ENCODE measurements around the gene STAT1. TPM values are rescaled to one million over a fixed set of nuclear protein-coding genes. Genes with fewer than 3 reads are reported as not detected.

STAT1 gene
- total RNA-seq, 1 experiment from 2014 or later: 32.5 TPM

- Histone ChIP-seq H3K27ac (no peak overlapping the region), H3K9me2 (ENCODE audit: insufficient read depth) (no peaks in the 10 kb centered on the region), H2AFZ (no peak overlapping the region), H3F3A (ENCODE audit: insufficient read depth, low read depth) (no peaks in the 10 kb centered on the region; the same call in 1 of the 2 replicates), H3K36me3 (ENCODE audit: low read depth) (no peaks in the 10 kb centered on the region), H3K27me3 (ENCODE audit: insufficient read depth, low read depth) (no peaks in the 10 kb centered on the region), H3K4me3 (no peak overlapping the region), H3K4me1 (replicated peaks; ENCODE audit: insufficient read depth) (peaks cover 11% of the 10 kb centered on the region; the same call in 1 of the 2 replicates), H3K79me2 (ENCODE audit: low read depth) (peaks cover 8% of the 10 kb centered on the region), H4K20me1 (ENCODE audit: insufficient read depth) (no peaks in the 10 kb centered on the region), H3K4me2 (no peak overlapping the region), H3K9me3 (ENCODE audit: insufficient read depth, low read depth) (no peaks in the 10 kb centered on the region; the same call in 1 of the 2 replicates)
- no peak for DNase-seq
- CTCF ChIA-PET: no interaction called here
- POLR2A ChIA-PET (ENCODE audit: unreplicated experiment): no interaction called here
- no TSS peak for BruUV-seq (replicated peaks)
- intact Hi-C loops (cut with micrococcal nuclease; ENCODE audit: unreplicated experiment): no loop called here
- TF ChIP-seq, protein P1, sequence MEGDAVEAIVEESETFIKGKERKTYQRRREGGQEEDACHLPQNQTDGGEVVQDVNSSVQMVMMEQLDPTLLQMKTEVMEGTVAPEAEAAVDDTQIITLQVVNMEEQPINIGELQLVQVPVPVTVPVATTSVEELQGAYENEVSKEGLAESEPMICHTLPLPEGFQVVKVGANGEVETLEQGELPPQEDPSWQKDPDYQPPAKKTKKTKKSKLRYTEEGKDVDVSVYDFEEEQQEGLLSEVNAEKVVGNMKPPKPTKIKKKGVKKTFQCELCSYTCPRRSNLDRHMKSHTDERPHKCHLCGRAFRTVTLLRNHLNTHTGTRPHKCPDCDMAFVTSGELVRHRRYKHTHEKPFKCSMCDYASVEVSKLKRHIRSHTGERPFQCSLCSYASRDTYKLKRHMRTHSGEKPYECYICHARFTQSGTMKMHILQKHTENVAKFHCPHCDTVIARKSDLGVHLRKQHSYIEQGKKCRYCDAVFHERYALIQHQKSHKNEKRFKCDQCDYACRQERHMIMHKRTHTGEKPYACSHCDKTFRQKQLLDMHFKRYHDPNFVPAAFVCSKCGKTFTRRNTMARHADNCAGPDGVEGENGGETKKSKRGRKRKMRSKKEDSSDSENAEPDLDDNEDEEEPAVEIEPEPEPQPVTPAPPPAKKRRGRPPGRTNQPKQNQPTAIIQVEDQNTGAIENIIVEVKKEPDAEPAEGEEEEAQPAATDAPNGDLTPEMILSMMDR (conservative IDR thresholded peaks at IDR 0.05): no peak
- TF ChIP-seq EZH2 (IDR thresholded peaks at IDR 0.05; ENCODE audit: low read depth): no peak
Measured at GRCh38 chr2:191018048-191018447, 4.1 kb upstream of the STAT1 start.

GRCh38 chr2:191015831-191016230, 1.9 kb upstream of the STAT1 start:
- H3K9me3 ChIP-seq (ENCODE audit: insufficient read depth, low read depth): no peaks in the 10 kb centered on the region; the same call in 1 of the 2 replicates
- intact Hi-C loops (cut with micrococcal nuclease; ENCODE audit: unreplicated experiment): no loop called here
- no peak for TF ChIP-seq EZH2 (IDR thresholded peaks at IDR 0.05; ENCODE audit: low read depth)
- TF ChIP-seq, protein P1 (conservative IDR thresholded peaks at IDR 0.05): no peak
- no peaks in the 10 kb centered on the region for H3K36me3 ChIP-seq (ENCODE audit: low read depth)
- H3K4me3 ChIP-seq: no peak overlapping the region
- DNase-seq: no peak
- BruUV-seq (replicated peaks): no TSS peak
- H3K79me2 ChIP-seq (ENCODE audit: low read depth): peaks cover 21% of the 10 kb centered on the region
- H3K27ac ChIP-seq: no peak overlapping the region
- no peaks in the 10 kb centered on the region for H4K20me1 ChIP-seq (ENCODE audit: insufficient read depth)
- ChIA-PET CTCF (no interaction called here), POLR2A (ENCODE audit: unreplicated experiment) (no interaction called here)
- H3K4me2 ChIP-seq: no peak overlapping the region
- H3K9me2 ChIP-seq (ENCODE audit: insufficient read depth): no peaks in the 10 kb centered on the region
- no peaks in the 10 kb centered on the region; the same call in 1 of the 2 replicates for H3F3A ChIP-seq (ENCODE audit: insufficient read depth, low read depth)
- H2AFZ ChIP-seq: no peak overlapping the region
- peaks cover 4% of the 10 kb centered on the region; the same call in 1 of the 2 replicates for H3K4me1 ChIP-seq (replicated peaks; ENCODE audit: insufficient read depth)
- H3K27me3 ChIP-seq (ENCODE audit: insufficient read depth, low read depth): no peaks in the 10 kb centered on the region

DNA sequence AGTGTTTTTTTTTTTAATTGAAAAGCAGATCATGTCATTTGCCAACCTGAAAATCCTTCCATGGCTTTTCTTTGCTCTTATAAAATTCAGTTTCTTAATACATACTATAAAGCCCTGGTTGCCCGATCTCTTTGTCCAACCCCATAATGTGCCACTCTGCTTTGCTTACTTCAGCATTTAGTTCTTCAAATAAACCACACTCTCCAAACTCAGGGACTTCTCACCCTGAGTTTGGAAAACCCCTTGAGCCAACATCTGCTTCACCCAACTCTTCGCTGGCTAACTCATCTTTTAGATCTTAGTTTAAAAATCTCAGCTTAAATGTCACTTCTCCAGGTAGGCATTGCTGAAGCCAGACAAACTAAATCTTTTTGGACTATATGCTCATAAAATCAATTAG, 1.3 kb upstream of the STAT1 start:
- H3K9me2 ChIP-seq (ENCODE audit: insufficient read depth): no peaks in the 10 kb centered on the region
- H2AFZ ChIP-seq: no peak overlapping the region
- TF ChIP-seq, protein P1 (conservative IDR thresholded peaks at IDR 0.05): no peak
- TF ChIP-seq EZH2 (IDR thresholded peaks at IDR 0.05; ENCODE audit: low read depth): no peak
- no peak overlapping the region for H3K4me2 ChIP-seq
- ChIA-PET CTCF (no interaction called here), POLR2A (ENCODE audit: unreplicated experiment) (interaction anchor here (0.7 kb wide), 1 partner anchor 23 kb away, joined by 3 read pairs; no protein-coding TSS in a partner anchor)
- BruUV-seq (replicated peaks): no TSS peak
- H3K27me3 ChIP-seq (ENCODE audit: insufficient read depth, low read depth): no peaks in the 10 kb centered on the region
- peaks cover 21% of the 10 kb centered on the region for H3K79me2 ChIP-seq (ENCODE audit: low read depth)
- no peaks in the 10 kb centered on the region for H4K20me1 ChIP-seq (ENCODE audit: insufficient read depth)
- no peaks in the 10 kb centered on the region; the same call in 1 of the 2 replicates for H3K9me3 ChIP-seq (ENCODE audit: insufficient read depth, low read depth)
- H3F3A ChIP-seq (ENCODE audit: insufficient read depth, low read depth): no peaks in the 10 kb centered on the region; the same call in 1 of the 2 replicates
- intact Hi-C loops (cut with micrococcal nuclease; ENCODE audit: unreplicated experiment): no loop called here
- H3K4me1 ChIP-seq (replicated peaks; ENCODE audit: insufficient read depth): peaks cover 4% of the 10 kb centered on the region; the same call in 1 of the 2 replicates
- no peak overlapping the region for H3K4me3 ChIP-seq
- H3K27ac ChIP-seq: no peak overlapping the region
- no peak for DNase-seq
- no peaks in the 10 kb centered on the region for H3K36me3 ChIP-seq (ENCODE audit: low read depth)
